ENCODE measurements around the gene MAP3K9. TPM values are rescaled to one million over a fixed set of nuclear protein-coding genes. Genes with fewer than 3 reads are reported as not detected.

MAP3K9 gene
- total and polyA plus RNA-seq, 2 experiments from 2014 or later = 4.4 to 9.2 TPM

DNA sequence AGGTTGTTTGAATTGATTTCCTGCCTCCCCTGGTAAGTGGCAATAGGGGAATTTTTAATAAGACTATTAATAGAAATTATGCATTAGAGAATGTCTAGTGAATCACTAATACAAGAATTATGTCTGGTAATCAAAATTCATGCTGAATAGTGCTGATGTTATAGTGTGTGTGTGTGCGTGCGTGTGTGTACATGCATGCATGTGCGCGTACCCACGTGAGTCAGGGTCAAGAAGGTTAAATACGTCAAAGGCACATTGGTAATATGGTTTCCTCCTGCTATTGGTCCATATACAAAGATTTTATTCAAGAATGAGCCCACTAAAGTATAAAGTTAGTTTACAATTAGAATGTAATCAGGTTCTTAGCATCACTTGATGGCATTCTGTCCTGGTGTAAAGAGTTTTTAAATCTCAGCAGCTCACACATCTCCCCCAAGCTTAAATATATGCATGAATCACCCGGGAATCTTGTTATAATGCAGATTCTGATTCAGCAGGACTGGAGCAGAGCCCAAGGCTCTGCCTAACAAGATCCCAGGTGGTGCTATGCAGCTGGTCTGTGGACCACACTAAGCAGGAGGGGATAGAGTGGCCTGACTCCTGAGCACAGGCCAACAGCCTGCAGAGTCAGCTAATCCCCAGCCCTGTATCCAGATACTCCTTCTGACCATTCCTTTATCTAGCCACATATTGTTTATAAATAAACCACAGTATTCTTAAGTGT lies 123.7 kb downstream of the MAP3K9 start:
- H3K4me2 ChIP-seq = no peak overlapping the region
- WGBS (ENCODE audit: low lambda C conversion rate, missing lambda C conversion rate) = 84% methylated on average over 7 of the region's 7 CpGs
- no peaks in the 10 kb centered on the region for H3K4me1 ChIP-seq (ENCODE audit: insufficient read depth)
- H3K4me3 ChIP-seq = no peak overlapping the region
- H3K9me3 ChIP-seq (ENCODE audit: low read depth) = no peaks in the 10 kb centered on the region
- no peak overlapping the region for H3K27ac ChIP-seq
- H2AFZ ChIP-seq = no peak overlapping the region
- no peaks in the 10 kb centered on the region for H3K79me2 ChIP-seq
- DNase-seq (ENCODE audit: low spot score) = no peak
- H3K36me3 ChIP-seq (replicated peaks; ENCODE audit: insufficient read depth, low read depth) = no peaks in the 10 kb centered on the region
- no peak for TF ChIP-seq CTCF (IDR thresholded peaks at IDR 0.05; ENCODE audit: poor library complexity)
- no peak for TF ChIP-seq EZH2phosphoT487 (IDR thresholded peaks at IDR 0.05; ENCODE audit: low read depth, severe bottlenecking, unreplicated experiment)
- TF ChIP-seq EZH2 (IDR thresholded peaks at IDR 0.05; ENCODE audit: borderline replicate concordance) = no peak
- H3K9me2 ChIP-seq (replicated peaks; ENCODE audit: insufficient read depth) = no peaks in the 10 kb centered on the region
- H3K27me3 ChIP-seq = no peaks in the 10 kb centered on the region
- no peaks in the 10 kb centered on the region for H4K20me1 ChIP-seq (ENCODE audit: insufficient read depth, poor library complexity, severe bottlenecking)

- Histone ChIP-seq H3K9me2 (replicated peaks; ENCODE audit: insufficient read depth) (no peaks in the 10 kb centered on the region), H3K4me2 (no peak overlapping the region), H3K9me3 (ENCODE audit: low read depth) (no peaks in the 10 kb centered on the region), H3K27ac (no peak overlapping the region), H3K4me1 (ENCODE audit: insufficient read depth) (no peaks in the 10 kb centered on the region), H4K20me1 (ENCODE audit: insufficient read depth, poor library complexity, severe bottlenecking) (no peaks in the 10 kb centered on the region), H2AFZ (no peak overlapping the region), H3K27me3 (no peaks in the 10 kb centered on the region), H3K4me3 (no peak overlapping the region), H3K79me2 (no peaks in the 10 kb centered on the region), H3K36me3 (replicated peaks; ENCODE audit: insufficient read depth, low read depth) (no peaks in the 10 kb centered on the region)
- TF ChIP-seq EZH2phosphoT487 (IDR thresholded peaks at IDR 0.05; ENCODE audit: low read depth, severe bottlenecking, unreplicated experiment) = no peak
- no peak for TF ChIP-seq EZH2 (IDR thresholded peaks at IDR 0.05; ENCODE audit: borderline replicate concordance)
- no peak for TF ChIP-seq CTCF (IDR thresholded peaks at IDR 0.05; ENCODE audit: poor library complexity)
- DNase-seq (ENCODE audit: low spot score) = no peak
- WGBS (ENCODE audit: low lambda C conversion rate, missing lambda C conversion rate) = 59% methylated on average over 6 of the region's 6 CpGs
Measured at GRCh38 chr14:70683983-70684382, 125.3 kb downstream of the MAP3K9 start.

DNA sequence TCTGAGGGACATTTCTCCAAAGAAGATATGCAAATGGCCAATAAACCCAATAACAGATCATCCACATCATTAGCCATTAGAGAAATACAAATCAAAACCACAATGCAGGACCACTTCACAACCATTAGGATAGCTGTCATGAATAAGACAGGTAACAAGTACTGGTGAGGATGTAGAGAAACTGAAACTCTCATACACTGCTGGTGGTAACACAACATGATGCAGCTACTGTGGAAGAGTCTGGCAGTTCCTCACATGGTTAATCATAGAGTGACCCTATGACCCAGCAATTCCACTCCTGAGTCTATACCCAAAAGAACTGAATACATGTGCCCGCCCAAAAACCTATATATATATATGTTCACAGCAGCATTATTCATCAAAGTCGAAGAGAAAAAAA lies 128.6 kb downstream of the MAP3K9 start:
- Histone ChIP-seq H3K9me3 (ENCODE audit: low read depth) (no peaks in the 10 kb centered on the region), H3K9me2 (replicated peaks; ENCODE audit: insufficient read depth) (no peaks in the 10 kb centered on the region), H2AFZ (no peak overlapping the region), H3K36me3 (replicated peaks; ENCODE audit: insufficient read depth, low read depth) (no peaks in the 10 kb centered on the region), H4K20me1 (ENCODE audit: insufficient read depth, poor library complexity, severe bottlenecking) (no peaks in the 10 kb centered on the region), H3K4me1 (ENCODE audit: insufficient read depth) (no peaks in the 10 kb centered on the region), H3K79me2 (no peaks in the 10 kb centered on the region), H3K4me2 (no peak overlapping the region), H3K27me3 (no peaks in the 10 kb centered on the region), H3K27ac (no peak overlapping the region), H3K4me3 (no peak overlapping the region)
- WGBS (ENCODE audit: low lambda C conversion rate, missing lambda C conversion rate) = 100% methylated on average over 2 of the region's 2 CpGs
- no peak for TF ChIP-seq CTCF (IDR thresholded peaks at IDR 0.05; ENCODE audit: poor library complexity)
- TF ChIP-seq EZH2 (IDR thresholded peaks at IDR 0.05; ENCODE audit: borderline replicate concordance) = no peak
- no peak for TF ChIP-seq EZH2phosphoT487 (IDR thresholded peaks at IDR 0.05; ENCODE audit: low read depth, severe bottlenecking, unreplicated experiment)
- DNase-seq (ENCODE audit: low spot score) = no peak
